KMS-11 (cell line): ENCODE results near the gene PLXNA2.

Experiments
- H2AFZ ChIP-seq: fragments of 200-600 bp; sonication (generic); 2 replicates; pipeline ENCODE4 v1.6.1; 2016; ENCODE audit warnings: antibody characterized with exemption, mixed run types, low read depth
- H3K27ac ChIP-seq: fragments of 200-600 bp; sonication (generic); 2 replicates; pipeline ENCODE4 v1.6.1; 2016; ENCODE audit warnings: mild to moderate bottlenecking, mixed run types
- H3K27me3 ChIP-seq: fragments of 200-600 bp; sonication (generic); 2 replicates; pipeline ENCODE4 v1.6.1; 2017; ENCODE audit warnings: mild to moderate bottlenecking, low read depth, mixed run types, moderate library complexity; ENCODE audit not compliant: insufficient read depth
- H3K36me3 ChIP-seq: fragments of 200-600 bp; sonication (generic); 2 replicates; pipeline ENCODE4 v1.6.1; 2017; ENCODE audit warnings: mild to moderate bottlenecking, mixed run types; ENCODE audit not compliant: insufficient read depth
- H3K4me1 ChIP-seq: fragments of 200-600 bp; sonication (generic); 2 replicates; pipeline ENCODE4 v1.6.1; 2016; ENCODE audit warnings: mild to moderate bottlenecking, low read depth, mixed run types; ENCODE audit not compliant: poor library complexity, severe bottlenecking
- H3K4me2 ChIP-seq: fragments of 200-600 bp; sonication (generic); 2 replicates; pipeline ENCODE4 v1.7.0; 2016; ENCODE audit warnings: mild to moderate bottlenecking, mixed run types
- H3K4me3 ChIP-seq: fragments of 200-600 bp; sonication (generic); IDR thresholded peaks from 2 replicates; pipeline ENCODE4 v1.6.1; 2017; ENCODE audit warnings: low read depth, low read length, mixed read lengths; ENCODE audit not compliant: insufficient read depth
- H3K79me2 ChIP-seq: fragments of 200-600 bp; sonication (generic); 2 replicates; pipeline ENCODE4 v1.6.1; 2016; ENCODE audit warnings: low read depth, mixed run types; ENCODE audit not compliant: insufficient read depth
- H3K9ac ChIP-seq: fragments of 200-600 bp; sonication (generic); 2 replicates; pipeline ENCODE4 v1.6.1; 2016; ENCODE audit warnings: mild to moderate bottlenecking, mixed run types
- H4K20me1 ChIP-seq: fragments of 200-600 bp; sonication (generic); 2 replicates; pipeline ENCODE4 v1.6.1; 2016; ENCODE audit warnings: mild to moderate bottlenecking, mixed run types; ENCODE audit not compliant: insufficient read depth
- CTCF ChIP-seq: fragments of 200-600 bp; sonication (generic); conservative IDR thresholded peaks from 2 replicates; pipeline ENCODE4 v1.6.1; 2017; ENCODE audit warnings: low read depth, mild to moderate bottlenecking, antibody characterized with exemption, low read length, moderate library complexity, mixed read lengths

PLXNA2 gene

DNA sequence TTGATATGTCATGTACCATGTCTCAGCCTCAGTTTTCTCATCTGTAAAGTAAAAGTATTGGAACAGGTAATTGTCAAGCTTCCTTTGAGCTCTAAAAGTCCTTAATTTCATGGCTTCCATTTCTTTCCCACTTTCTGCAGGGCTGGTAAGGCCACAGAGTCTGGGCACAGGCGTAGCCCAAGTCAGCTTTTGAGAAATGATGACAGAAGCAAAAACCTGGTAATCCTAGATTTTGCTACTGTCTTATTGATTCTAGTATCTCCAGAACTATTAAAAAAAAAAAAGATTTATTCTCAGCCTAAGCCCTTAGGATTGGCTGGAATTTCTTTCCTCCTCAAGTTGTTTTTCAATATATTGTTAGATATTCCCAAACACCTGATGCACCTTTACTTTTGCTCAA lies 31.3 kb downstream of the PLXNA2 start:
- Histone ChIP-seq H3K27ac (no peak overlapping the region), H3K4me3 (no peak overlapping the region), H4K20me1 (no peaks in the 10 kb centered on the region), H3K27me3 (no peaks in the 10 kb centered on the region), H3K9ac (no peak overlapping the region), H3K4me1 (no peaks in the 10 kb centered on the region), H3K4me2 (no peak overlapping the region), H3K36me3 (no peaks in the 10 kb centered on the region), H3K79me2 (no peaks in the 10 kb centered on the region), H2AFZ (no peak overlapping the region)
- TF ChIP-seq CTCF: no peak

- Histone ChIP-seq H4K20me1 (no peaks in the 10 kb centered on the region), H3K27ac (no peak overlapping the region), H3K4me2 (no peak overlapping the region), H3K4me1 (no peaks in the 10 kb centered on the region), H3K79me2 (no peaks in the 10 kb centered on the region), H3K36me3 (no peaks in the 10 kb centered on the region), H2AFZ (no peak overlapping the region), H3K9ac (no peak overlapping the region), H3K4me3 (no peak overlapping the region), H3K27me3 (no peaks in the 10 kb centered on the region)
- TF ChIP-seq CTCF: no peak
Observed at GRCh38 chr1:208211921-208212843, 32.0 kb downstream of the PLXNA2 start.

DNA sequence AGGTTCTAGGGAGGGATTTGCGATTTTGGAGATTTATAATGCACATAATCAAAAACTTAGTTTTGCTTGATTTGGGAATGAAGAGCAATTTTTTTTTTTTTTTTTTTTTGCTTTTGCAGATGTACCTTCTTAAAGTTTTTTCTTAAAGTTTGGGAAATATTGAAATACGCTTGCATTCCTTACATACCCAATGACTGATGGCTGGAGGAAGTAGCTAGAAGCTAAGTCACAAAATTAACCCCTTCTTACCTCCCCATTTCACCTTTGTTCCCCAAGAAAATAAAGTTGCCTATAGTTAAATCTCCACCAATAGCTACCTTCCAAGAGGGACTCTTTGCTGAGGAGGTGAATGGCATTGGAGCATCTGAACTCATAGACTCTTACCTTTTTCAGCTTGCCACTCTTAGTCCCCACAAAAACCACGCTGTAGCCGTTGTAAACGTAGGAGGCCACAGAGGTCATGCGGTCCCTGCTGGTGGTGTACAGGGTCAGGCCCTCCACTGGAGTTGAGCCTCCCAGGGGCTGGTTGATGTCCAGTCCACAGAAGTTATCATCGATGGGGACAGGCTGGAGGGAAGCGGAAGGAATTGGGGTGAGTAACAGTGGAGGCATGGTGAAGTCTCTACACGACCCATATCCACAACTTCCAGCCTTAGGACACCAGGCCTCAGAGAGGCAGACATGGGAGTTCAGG lies 34.1 kb downstream of the PLXNA2 start:
- Histone ChIP-seq H2AFZ (no peak overlapping the region), H3K36me3 (no peaks in the 10 kb centered on the region), H4K20me1 (no peaks in the 10 kb centered on the region), H3K9ac (no peak overlapping the region), H3K79me2 (no peaks in the 10 kb centered on the region), H3K4me3 (no peak overlapping the region), H3K4me1 (no peaks in the 10 kb centered on the region), H3K27me3 (no peaks in the 10 kb centered on the region), H3K27ac (no peak overlapping the region), H3K4me2 (no peak overlapping the region)
- TF ChIP-seq CTCF: no peak

DNA sequence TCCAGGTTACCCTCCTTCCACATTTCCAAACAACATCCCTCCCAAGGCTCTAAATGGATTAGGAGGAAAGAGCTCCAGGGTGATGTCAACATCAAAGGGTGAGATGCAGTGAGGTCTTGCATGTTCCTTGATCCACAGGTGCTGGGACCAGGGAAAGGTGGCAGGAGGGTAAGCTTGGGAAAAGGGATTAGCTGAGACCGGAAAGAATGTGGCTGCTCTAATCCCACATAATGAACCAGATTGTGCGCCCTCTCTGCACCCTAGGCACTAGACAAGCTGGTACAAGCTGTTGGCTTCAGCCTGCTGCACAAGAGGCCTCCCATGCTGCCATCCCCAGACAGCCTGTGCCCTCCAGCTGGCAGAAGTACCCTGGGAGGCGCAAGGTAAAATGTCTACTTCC lies 34.9 kb downstream of the PLXNA2 start:
- Histone ChIP-seq H3K79me2 (no peaks in the 10 kb centered on the region), H3K9ac (no peak overlapping the region), H4K20me1 (no peaks in the 10 kb centered on the region), H3K36me3 (no peaks in the 10 kb centered on the region), H3K4me2 (no peak overlapping the region), H3K4me3 (no peak overlapping the region), H3K4me1 (no peaks in the 10 kb centered on the region), H3K27ac (no peak overlapping the region), H3K27me3 (no peaks in the 10 kb centered on the region), H2AFZ (no peak overlapping the region)
- no peak for TF ChIP-seq CTCF
